K562 (cell line): ENCODE measurements around the gene LUC7L. TPM values are rescaled to one million over a fixed set of nuclear protein-coding genes. Genes with fewer than 3 reads are reported as not detected.

Experiments
- ATAC-seq: fragments of 200-7000 bp; cut with Tn5 transposase; 3 replicates; pipeline ENCODE4 v1.9.1; 2020; ENCODE audit warnings: moderate library complexity
- BruUV-seq: library from RNA; stranded (reverse); fragments of 400-500 nt; replicated peaks from 2 replicates; lab custom pipeline; 2021; lab: Mats Ljungman, UMichigan
- CTCF ChIA-PET: fragments of 300-600 bp; formaldehyde crosslinking; extraction: SDS; loops from one replicate; lab custom pipeline; 2021; ENCODE audit warnings: low intra/inter-chr PET ratio; lab: Yijun Ruan, JAX
- POLR2A ChIA-PET: fragments of 300-600, 350-650 bp; sonication (Branson Sonifier 250); formaldehyde crosslinking; extraction: SDS; loops from one replicate; lab custom pipeline; 2021; ENCODE audit warnings: antibody characterized with exemption, inconsistent platforms; lab: Yijun Ruan, JAX
- DNase-seq, 4 experiments: peaks; one replicate each; pipeline versions ENCODE4 v3.0.0 to v3.0.0-alpha.2; 2011 to 2018; ENCODE audit warnings: low spot score in 3 of 4, mixed read lengths in 3 of 4; ENCODE audit errors: extremely low read depth in 1 of 4
- FAIRE-seq: peaks from 2 replicates; lab custom pipeline; 2011; peaks lifted over from hg19 to GRCh38; lab: Jason Lieb, UNC
- H2AFZ ChIP-seq: 2 replicates; pipeline ENCODE4 v1.6.0; 2011; ENCODE audit warnings: low read depth, low read length, control low read depth, inconsistent platforms
- H3K27ac ChIP-seq: fragments of 200-600 bp; 3 replicates; pipeline ENCODE4 v1.8.0; 2011; ENCODE audit warnings: low read depth, mild to moderate bottlenecking, control low read depth, inconsistent platforms, low read length, moderate library complexity, mixed read lengths; ENCODE audit errors: extremely low read depth
- H3K27me3 ChIP-seq, 2 experiments: fragments of 300-600 bp in 1 of 2; 2 replicates in 1 of 2; 3 replicates in 1 of 2; pipeline versions ENCODE4 v1.6.0 to v1.8.0; 2011; ENCODE audit warnings: inconsistent platforms in 2 of 2, low read length in 2 of 2, mild to moderate bottlenecking in 1 of 2, mixed read lengths in 1 of 2, moderate library complexity in 1 of 2; ENCODE audit not compliant: control insufficient read depth in 2 of 2, insufficient read depth in 2 of 2
- H3K36me3 ChIP-seq: fragments of 300-600 bp; 3 replicates; pipeline ENCODE4 v1.8.0; 2011; ENCODE audit warnings: mild to moderate bottlenecking, low read length, inconsistent platforms; ENCODE audit not compliant: control insufficient read depth, insufficient read depth
- H3K4me1 ChIP-seq, 2 experiments: fragments of 200-600 bp in 1 of 2; replicated peaks in 1 of 2; 2 replicates in 1 of 2; 3 replicates in 1 of 2; pipeline versions ENCODE4 v1.5.1 to v1.8.0; 2011; ENCODE audit warnings: inconsistent platforms in 2 of 2, low read length in 2 of 2, mild to moderate bottlenecking in 1 of 2, mixed read lengths in 1 of 2, moderate library complexity in 1 of 2; ENCODE audit not compliant: control insufficient read depth in 2 of 2, insufficient read depth in 2 of 2
- H3K4me2 ChIP-seq: 2 replicates; pipeline ENCODE4 v1.6.1; 2011; ENCODE audit warnings: low read length, control low read depth, inconsistent platforms, mixed read lengths; ENCODE audit not compliant: insufficient read depth
- H3K4me3 ChIP-seq: fragments of 200-600 bp; sonication (generic), shearing (Covaris generic); 2 replicates; pipeline ENCODE4 v1.5.1; 2016; ENCODE audit warnings: control low read depth, inconsistent platforms
- H3K79me2 ChIP-seq: fragments of 200-600 bp; 3 replicates; pipeline ENCODE4 v1.8.0; 2011; ENCODE audit warnings: low read length, inconsistent platforms; ENCODE audit not compliant: control insufficient read depth, insufficient read depth
- H3K9ac ChIP-seq, 2 experiments: 2 replicates each; pipeline versions ENCODE4 v1.6.0 to v1.6.1; 2011; ENCODE audit warnings: low read depth in 2 of 2, low read length in 2 of 2, control low read depth in 1 of 2, inconsistent platforms in 1 of 2, mild to moderate bottlenecking in 1 of 2, mixed read lengths in 1 of 2; ENCODE audit not compliant: insufficient read depth in 1 of 2
- H3K9me1 ChIP-seq: one replicate; pipeline ENCODE4 v1.6.0; 2011; ENCODE audit warnings: inconsistent platforms, mild to moderate bottlenecking, low read length, moderate library complexity; ENCODE audit not compliant: control insufficient read depth, insufficient read depth
- H3K9me3 ChIP-seq: replicated peaks from 2 replicates; pipeline ENCODE4 v1.5.1; 2011; ENCODE audit warnings: low read depth, low read length, inconsistent platforms; ENCODE audit not compliant: control insufficient read depth, insufficient read depth
- H4K20me1 ChIP-seq: replicated peaks from 2 replicates; pipeline ENCODE4 v1.6.1; 2011; ENCODE audit warnings: low read length, inconsistent platforms, mixed read lengths; ENCODE audit not compliant: control insufficient read depth, insufficient read depth
- EWSR1 ChIP-seq: fragments of 450-650 bp; IDR thresholded peaks from 2 replicates; pipeline ENCODE4 v1.6.1; 2018; ENCODE audit warnings: borderline replicate concordance, mild to moderate bottlenecking, low read depth, moderate library complexity; ENCODE audit not compliant: partially characterized antibody
- HDAC6 ChIP-seq: IDR thresholded peaks from 2 replicates; pipeline ENCODE4 v1.6.1; 2012; ENCODE audit warnings: low read depth, mild to moderate bottlenecking, control low read depth, inconsistent platforms, low read length, moderate library complexity
- L3MBTL2 ChIP-seq: fragments of 450-650 bp; IDR thresholded peaks from 2 replicates; pipeline ENCODE4 v1.6.1; 2016; ENCODE audit warnings: mild to moderate bottlenecking, moderate library complexity
- MBD2 ChIP-seq: sonication (generic); IDR thresholded peaks from 2 replicates; pipeline ENCODE4 v1.6.1; 2016; ENCODE audit warnings: low read depth, borderline replicate concordance
- MTA3 ChIP-seq: fragments of 450-650 bp; formaldehyde crosslinking; IDR thresholded peaks from 2 replicates; pipeline ENCODE4 v1.6.1; 2017; ENCODE audit warnings: mild to moderate bottlenecking, borderline replicate concordance
- RB1 ChIP-seq: fragments of 450-650 bp; IDR thresholded peaks from 2 replicates; pipeline ENCODE4 v1.6.1; 2017; ENCODE audit warnings: low read depth, mild to moderate bottlenecking
- TRIM28 ChIP-seq: fragments of 450-650 bp; IDR thresholded peaks from 2 replicates; pipeline ENCODE4 v1.6.1; 2017
- WGBS: fragments of 100-300 bp; shearing (Covaris generic); methylation state at CpG from one replicate; pipeline ENCODE4 v1.1.6; 2016; ENCODE audit warnings: low coverage, mixed read lengths; ENCODE audit not compliant: insufficient coverage; ENCODE audit errors: missing lambda C conversion rate; 5-methylcytosine and 5-hydroxymethylcytosine counted together
- in situ Hi-C: fragments of 300-500 bp; cut with MboI; formaldehyde crosslinking; loops from 4 replicates; pipeline ENCODE4 v1.15.0; 2018; ENCODE audit warnings: inconsistent platforms, mixed read lengths
- intact Hi-C: fragments of 100-400 bp; cut with micrococcal nuclease; formaldehyde crosslinking; loops from 2 replicates; pipeline ENCODE4 v1.14.2; 2022
- polyA plus RNA-seq, 8 experiments: library from polyadenylated mRNA; depleted of rRNA in 4 of 8; stranded (reverse) in 5 of 8; unstranded in 3 of 8; fragments of >200 nt; fragmentation: Nextera tagmentation in 2 of 8; fragmentation: Illumina TruSeq in 1 of 8; extraction: Ambion mirVana in 2 of 8; extraction: Trizol in 1 of 8; gene quantifications; 2 replicates each; pipeline versions ENCODE4 v1.2.1 to v1.2.3, GENCODE V29; 2011 to 2014; ENCODE audit warnings: inconsistent platforms in 1 of 8, missing spikeins in 1 of 8
- total RNA-seq, 7 experiments: library from RNA; depleted of rRNA in 6 of 7; stranded (reverse); fragments of >200 nt in 6 of 7; fragmentation: Illumina TruSeq in 2 of 7; extraction: Trizol in 2 of 7; gene quantifications; 2 replicates each; pipeline versions ENCODE4 v1.2.1 to v1.2.3, GENCODE V29; 2011 to 2021; ENCODE audit warnings: low replicate concordance in 1 of 7
- TF ChIP-seq, protein P1 (sequence below): fragments of 450-650 bp; IDR thresholded peaks from 2 replicates; pipeline ENCODE4 v1.6.1; 2018; ENCODE audit warnings: mild to moderate bottlenecking, low read depth; ENCODE audit not compliant: partially characterized antibody
- TF ChIP-seq, protein P2 (sequence below), 2 experiments: fragments of 450-650 bp; conservative IDR thresholded peaks; 2 replicates each; pipeline ENCODE4 v1.6.1; 2017; ENCODE audit warnings: mild to moderate bottlenecking in 2 of 2, moderate library complexity in 2 of 2
- TF ChIP-seq, protein P3 (sequence below): sonication (generic); formaldehyde crosslinking; IDR thresholded peaks from 2 replicates; pipeline ENCODE4 v1.8.1; 2023; ENCODE audit warnings: missing genetic modification reagents, mild to moderate bottlenecking, borderline replicate concordance
- TF ChIP-seq, protein P4 (sequence below): fragments of 450-650 bp; formaldehyde crosslinking; IDR thresholded peaks from 2 replicates; pipeline ENCODE4 v1.4.0; 2022; ENCODE audit warnings: missing genetic modification characterization

LUC7L gene
- total and polyA plus RNA-seq, 9 of the 15 experiments (the other 6 are each of a cell fraction or from before 2014, with no cell fraction given), result 1.7 to 93.3 (median 59.5) TPM

DNA sequence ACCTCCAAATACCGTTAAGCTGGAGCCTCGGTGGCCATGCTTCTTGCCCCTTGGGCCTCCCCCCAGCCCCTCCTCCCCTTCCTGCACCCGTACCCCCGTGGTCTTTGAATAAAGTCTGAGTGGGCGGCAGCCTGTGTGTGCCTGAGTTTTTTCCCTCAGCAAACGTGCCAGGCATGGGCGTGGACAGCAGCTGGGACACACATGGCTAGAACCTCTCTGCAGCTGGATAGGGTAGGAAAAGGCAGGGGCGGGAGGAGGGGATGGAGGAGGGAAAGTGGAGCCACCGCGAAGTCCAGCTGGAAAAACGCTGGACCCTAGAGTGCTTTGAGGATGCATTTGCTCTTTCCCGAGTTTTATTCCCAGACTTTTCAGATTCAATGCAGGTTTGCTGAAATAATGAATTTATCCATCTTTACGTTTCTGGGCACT is 51.8 kb downstream of the LUC7L start:
- WGBS, result 2% methylated on average over 12 of the region's 13 CpGs
- intact Hi-C loops, result no loop called here
- CTCF ChIA-PET, result no interaction called here
- Histone ChIP-seq H3K36me3 (peaks cover 24% of the 10 kb centered on the region), H3K9me1 (peaks cover 3% of the 10 kb centered on the region), H4K20me1 (0 out of 2 replicates have a peak, but pooled peaks cover 3% of the 10 kb centered on the region), H3K79me2 (peaks cover 52% of the 10 kb centered on the region), H3K9me3 (no peaks in the 10 kb centered on the region), H3K27ac (peak overlapping the region; percentile 57), H3K9ac (peak overlapping the region; percentile 63 to 88), H3K4me3 (peak overlapping the region; percentile 55), H2AFZ (no peak overlapping the region), H3K27me3 (no peaks in the 10 kb centered on the region), H3K4me1 (peaks cover 30 to 60% of the 10 kb centered on the region in 2 experiments; a peak in 4 of 5 replicates), H3K4me2 (peak overlapping the region; percentile 80)
- in situ Hi-C loops, result no loop called here
- POLR2A ChIA-PET, result interaction anchor here (0.6 to 1.8 kb wide), 3 partner anchors 80 to 112 kb away, joined by 4 to 8 read pairs (median 7); no protein-coding TSS in a partner anchor
- FAIRE-seq (no peak), DNase-seq (peak in 2 of 4 experiments; percentile 18 to 23), ATAC-seq (no peak)
- BruUV-seq, result no TSS peak
- TF ChIP-seq RB1, result no peak
- TF ChIP-seq, protein P1, sequence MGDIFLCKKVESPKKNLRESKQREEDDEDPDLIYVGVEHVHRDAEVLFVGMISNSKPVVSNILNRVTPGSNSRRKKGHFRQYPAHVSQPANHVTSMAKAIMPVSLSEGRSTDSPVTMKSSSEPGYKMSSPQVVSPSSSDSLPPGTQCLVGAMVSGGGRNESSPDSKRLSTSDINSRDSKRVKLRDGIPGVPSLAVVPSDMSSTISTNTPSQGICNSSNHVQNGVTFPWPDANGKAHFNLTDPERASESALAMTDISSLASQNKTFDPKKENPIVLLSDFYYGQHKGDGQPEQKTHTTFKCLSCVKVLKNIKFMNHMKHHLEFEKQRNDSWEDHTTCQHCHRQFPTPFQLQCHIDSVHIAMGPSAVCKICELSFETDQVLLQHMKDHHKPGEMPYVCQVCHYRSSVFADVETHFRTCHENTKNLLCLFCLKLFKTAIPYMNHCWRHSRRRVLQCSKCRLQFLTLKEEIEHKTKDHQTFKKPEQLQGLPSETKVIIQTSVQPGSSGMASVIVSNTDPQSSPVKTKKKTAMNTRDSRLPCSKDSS, result no peak
- TF ChIP-seq TRIM28, result no peak
- no peak for TF ChIP-seq MBD2
- TF ChIP-seq, protein P2, sequence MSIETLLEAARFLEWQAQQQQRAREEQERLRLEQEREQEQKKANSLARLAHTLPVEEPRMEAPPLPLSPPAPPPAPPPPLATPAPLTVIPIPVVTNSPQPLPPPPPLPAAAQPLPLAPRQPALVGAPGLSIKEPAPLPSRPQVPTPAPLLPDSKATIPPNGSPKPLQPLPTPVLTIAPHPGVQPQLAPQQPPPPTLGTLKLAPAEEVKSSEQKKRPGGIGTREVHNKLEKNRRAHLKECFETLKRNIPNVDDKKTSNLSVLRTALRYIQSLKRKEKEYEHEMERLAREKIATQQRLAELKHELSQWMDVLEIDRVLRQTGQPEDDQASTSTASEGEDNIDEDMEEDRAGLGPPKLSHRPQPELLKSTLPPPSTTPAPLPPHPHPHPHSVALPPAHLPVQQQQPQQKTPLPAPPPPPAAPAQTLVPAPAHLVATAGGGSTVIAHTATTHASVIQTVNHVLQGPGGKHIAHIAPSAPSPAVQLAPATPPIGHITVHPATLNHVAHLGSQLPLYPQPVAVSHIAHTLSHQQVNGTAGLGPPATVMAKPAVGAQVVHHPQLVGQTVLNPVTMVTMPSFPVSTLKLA (conservative IDR thresholded peaks at IDR 0.05), result peak; percentile 75 to 86
- no peak for TF ChIP-seq HDAC6
- TF ChIP-seq EWSR1, result no peak
- no peak for TF ChIP-seq MTA3
- peak; percentile 33; the same call in 1 of the 2 replicates for TF ChIP-seq L3MBTL2
- TF ChIP-seq, protein P3, sequence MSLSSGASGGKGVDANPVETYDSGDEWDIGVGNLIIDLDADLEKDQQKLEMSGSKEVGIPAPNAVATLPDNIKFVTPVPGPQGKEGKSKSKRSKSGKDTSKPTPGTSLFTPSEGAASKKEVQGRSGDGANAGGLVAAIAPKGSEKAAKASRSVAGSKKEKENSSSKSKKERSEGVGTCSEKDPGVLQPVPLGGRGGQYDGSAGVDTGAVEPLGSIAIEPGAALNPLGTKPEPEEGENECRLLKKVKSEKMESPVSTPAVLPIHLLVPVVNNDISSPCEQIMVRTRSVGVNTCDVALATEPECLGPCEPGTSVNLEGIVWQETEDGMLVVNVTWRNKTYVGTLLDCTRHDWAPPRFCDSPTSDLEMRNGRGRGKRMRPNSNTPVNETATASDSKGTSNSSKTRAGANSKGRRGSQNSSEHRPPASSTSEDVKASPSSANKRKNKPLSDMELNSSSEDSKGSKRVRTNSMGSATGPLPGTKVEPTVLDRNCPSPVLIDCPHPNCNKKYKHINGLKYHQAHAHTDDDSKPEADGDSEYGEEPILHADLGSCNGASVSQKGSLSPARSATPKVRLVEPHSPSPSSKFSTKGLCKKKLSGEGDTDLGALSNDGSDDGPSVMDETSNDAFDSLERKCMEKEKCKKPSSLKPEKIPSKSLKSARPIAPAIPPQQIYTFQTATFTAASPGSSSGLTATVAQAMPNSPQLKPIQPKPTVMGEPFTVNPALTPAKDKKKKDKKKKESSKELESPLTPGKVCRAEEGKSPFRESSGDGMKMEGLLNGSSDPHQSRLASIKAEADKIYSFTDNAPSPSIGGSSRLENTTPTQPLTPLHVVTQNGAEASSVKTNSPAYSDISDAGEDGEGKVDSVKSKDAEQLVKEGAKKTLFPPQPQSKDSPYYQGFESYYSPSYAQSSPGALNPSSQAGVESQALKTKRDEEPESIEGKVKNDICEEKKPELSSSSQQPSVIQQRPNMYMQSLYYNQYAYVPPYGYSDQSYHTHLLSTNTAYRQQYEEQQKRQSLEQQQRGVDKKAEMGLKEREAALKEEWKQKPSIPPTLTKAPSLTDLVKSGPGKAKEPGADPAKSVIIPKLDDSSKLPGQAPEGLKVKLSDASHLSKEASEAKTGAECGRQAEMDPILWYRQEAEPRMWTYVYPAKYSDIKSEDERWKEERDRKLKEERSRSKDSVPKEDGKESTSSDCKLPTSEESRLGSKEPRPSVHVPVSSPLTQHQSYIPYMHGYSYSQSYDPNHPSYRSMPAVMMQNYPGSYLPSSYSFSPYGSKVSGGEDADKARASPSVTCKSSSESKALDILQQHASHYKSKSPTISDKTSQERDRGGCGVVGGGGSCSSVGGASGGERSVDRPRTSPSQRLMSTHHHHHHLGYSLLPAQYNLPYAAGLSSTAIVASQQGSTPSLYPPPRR (CRISPR knock-in tag), result no peak
- TF ChIP-seq, protein P4, sequence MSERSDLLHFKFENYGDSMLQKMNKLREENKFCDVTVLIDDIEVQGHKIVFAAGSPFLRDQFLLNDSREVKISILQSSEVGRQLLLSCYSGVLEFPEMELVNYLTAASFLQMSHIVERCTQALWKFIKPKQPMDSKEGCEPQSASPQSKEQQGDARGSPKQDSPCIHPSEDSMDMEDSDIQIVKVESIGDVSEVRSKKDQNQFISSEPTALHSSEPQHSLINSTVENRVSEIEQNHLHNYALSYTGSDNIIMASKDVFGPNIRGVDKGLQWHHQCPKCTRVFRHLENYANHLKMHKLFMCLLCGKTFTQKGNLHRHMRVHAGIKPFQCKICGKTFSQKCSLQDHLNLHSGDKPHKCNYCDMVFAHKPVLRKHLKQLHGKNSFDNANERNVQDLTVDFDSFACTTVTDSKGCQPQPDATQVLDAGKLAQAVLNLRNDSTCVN (CRISPR knock-in tag), result no peak
